HG03460 (cell line): Measurements from ENCODE around the gene INPP4B.
A peak's percentile ranks its signal among the peaks of the same experiment; 100 is the strongest.

Experiments
- ATAC-seq: cut with Tn5 transposase; IDR thresholded peaks from one replicate; pipeline ENCODE4 v1.9.1; 2021; ENCODE audit not compliant: unreplicated experiment

The INPP4B gene

GRCh38 chr4:142164767-142165500 is 681.2 kb downstream of the INPP4B start:
- ATAC-seq: no peak

DNA sequence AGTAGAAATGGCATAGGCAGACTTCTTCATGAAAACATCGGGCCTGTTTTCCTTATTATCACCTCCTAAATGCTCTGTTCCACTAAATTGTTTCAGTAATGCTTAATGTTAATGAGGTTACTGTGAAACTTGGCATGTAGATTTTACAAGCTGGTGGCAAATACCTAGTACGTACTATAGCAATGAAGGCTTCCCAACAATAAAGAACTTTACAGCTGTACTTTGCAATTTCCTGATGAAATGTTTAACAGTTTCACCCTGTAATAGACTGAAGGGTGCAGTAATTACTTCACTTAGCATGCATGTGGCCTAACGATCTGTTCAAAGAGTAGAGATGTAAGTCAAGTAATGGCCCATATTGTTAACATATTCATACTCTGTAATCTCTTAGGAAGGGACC is 685.0 kb downstream of the INPP4B start:
- no peak for ATAC-seq

- no peak for ATAC-seq
Observed at GRCh38 chr4:142160509-142160908, 685.6 kb downstream of the INPP4B start.

DNA sequence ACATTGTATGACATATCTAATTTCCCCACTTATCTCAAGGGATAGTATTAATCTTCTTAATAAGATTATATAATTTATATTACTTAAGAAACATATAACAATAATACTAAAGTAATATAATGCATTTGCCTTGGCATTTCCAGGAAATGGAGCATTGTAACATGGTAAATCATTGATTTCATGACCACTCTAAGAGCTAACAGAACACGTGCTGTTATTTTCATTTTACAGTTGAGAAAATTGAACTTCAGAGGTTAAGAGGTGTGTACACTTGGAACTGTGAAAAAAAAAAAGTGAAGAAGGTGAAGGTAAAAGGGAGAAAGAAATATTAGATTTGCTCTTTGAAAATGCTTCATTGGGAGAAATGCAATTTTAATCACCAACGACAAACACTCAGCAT is 687.1 kb downstream of the INPP4B start:
- no peak for ATAC-seq

GRCh38 chr4:142156256-142156655 is 689.8 kb downstream of the INPP4B start:
- ATAC-seq: no peak

DNA sequence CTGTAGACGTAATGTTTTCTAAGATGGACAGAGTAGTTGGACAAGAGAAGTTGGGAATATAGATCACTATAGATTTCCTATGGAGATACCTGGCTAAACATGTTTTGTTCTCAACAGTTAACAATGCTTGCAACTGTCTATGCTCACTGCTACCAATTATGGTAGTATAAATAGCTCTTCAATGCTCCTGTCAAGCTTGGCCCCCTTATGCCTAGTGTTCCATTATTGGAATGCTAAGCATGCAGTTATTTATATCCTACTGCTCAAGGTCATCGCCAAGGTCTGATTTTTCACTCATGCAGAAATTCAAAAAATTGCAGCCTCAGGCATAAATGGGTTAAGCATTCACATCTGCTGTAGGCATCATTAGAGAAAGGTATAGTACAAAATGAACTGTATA is 690.8 kb downstream of the INPP4B start:
- no peak for ATAC-seq

GRCh38 chr4:142150483-142150882 is 695.6 kb downstream of the INPP4B start:
- no peak for ATAC-seq

- no peak for ATAC-seq
Observed at GRCh38 chr4:142144813-142145212, 701.3 kb downstream of the INPP4B start.

GRCh38 chr4:142142366-142143054 is 703.6 kb downstream of the INPP4B start:
- no peak for ATAC-seq

DNA sequence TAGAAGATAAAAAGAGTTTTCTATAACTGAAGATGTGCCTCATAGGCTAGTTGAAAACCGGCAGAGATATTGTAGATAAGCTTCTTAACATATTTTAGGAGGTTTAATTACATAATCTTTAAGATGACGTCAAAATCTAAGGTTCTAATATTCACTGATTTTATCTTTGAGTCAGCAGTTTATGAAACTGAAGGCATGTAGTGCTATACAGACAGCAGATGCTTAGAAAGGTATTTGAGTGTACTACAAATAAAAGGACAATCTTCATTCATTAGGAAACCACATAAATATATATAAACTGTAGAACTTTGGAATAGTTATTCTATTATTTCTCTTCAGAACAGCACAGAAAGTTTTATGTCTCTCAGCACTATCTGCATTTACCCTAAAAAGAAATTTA is 704.9 kb downstream of the INPP4B start:
- no peak for ATAC-seq

DNA sequence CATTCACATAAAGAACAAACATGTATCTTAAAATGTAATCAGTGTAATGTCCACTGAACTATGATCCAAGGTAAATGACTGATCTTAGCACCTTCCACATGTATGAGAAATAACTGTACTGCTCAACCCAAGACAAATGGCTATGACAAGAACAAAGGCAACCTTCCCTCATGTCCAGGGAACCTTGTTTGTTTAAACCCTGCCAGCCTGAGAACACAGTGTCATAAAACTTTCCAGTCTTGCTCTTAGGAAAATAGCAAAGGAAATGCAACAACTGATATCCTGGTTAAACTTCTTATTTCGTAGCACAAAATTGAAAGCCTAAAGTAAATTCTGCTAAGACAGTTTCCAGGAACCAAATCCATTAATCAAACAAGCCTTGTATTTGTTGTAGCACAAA is 715.4 kb downstream of the INPP4B start:
- ATAC-seq: no peak

- ATAC-seq: no peak
Observed at GRCh38 chr4:142129931-142130330, 716.2 kb downstream of the INPP4B start.

GRCh38 chr4:142129473-142129872 is 716.6 kb downstream of the INPP4B start:
- ATAC-seq: no peak

DNA sequence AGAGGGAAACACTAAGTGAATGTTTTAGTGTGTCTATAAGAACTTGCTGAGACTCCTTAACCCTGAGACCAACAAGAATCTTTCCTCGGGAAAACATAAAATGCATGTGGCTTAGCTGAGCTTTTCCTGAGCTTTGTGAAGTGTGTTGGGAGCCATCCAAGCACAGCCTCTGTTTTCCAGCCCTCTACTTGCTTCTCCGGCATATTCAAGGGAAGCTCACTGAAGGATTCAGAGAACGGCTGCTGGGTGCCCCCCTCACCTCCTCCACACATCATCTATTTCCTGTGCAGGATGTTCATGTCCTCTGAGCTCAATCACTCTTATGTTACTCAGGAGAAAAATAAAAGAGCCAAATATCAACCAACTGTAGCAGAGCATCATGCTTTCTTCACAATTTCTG is 717.6 kb downstream of the INPP4B start:
- no peak for ATAC-seq

DNA sequence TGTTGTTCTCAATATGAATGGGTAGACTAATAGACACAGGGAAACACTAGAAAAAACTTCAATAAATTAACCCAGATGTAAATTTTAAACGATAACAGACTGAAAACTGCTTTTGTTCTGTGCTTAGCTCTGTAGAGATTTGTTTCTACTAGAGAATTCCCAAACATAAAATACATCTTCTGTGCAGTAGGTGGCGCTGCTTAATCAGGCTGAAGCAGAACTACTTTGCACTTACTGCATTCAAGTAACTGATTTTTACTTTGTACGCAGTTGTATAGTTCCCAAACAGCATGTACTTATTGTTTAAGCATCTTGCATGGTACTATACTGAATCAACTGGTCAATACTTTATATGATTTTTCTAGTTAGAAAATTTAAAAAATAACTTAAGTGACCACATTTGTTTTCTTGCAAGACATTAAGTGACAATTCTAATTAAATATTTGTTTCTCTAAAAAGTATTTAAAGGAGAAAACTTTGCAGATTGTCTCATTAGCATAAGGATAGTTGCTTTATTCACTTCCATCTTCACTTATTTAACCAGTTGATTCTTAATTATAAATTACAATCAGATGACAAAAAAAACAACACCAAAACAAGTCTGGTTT is 719.1 kb downstream of the INPP4B start:
- ATAC-seq: peak; percentile 61

- no peak for ATAC-seq
Observed at GRCh38 chr4:142124874-142125273, 721.2 kb downstream of the INPP4B start.

GRCh38 chr4:142121448-142122350 is 724.4 kb downstream of the INPP4B start:
- ATAC-seq: no peak

DNA sequence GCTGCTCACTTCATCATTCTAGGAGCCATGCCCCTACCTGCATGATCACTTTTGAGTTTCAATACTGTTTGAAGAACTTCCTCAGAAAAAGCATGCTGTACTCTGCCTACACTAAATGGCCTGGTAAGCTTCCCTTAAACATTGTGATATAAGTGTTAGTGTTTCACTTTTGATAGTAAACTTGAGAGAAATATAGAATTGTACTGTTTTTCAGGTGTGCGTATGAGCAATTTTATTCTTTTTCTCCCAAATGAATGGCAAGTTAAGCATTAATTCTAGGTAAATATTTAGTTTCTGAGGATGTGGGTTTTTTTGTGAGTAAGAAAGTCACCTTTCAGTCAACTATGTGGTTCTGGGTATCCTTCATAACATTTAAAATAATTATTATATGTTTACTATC is 725.2 kb downstream of the INPP4B start:
- no peak for ATAC-seq

- no peak for ATAC-seq
Observed at GRCh38 chr4:142112451-142112850, 733.6 kb downstream of the INPP4B start.

GRCh38 chr4:142110136-142110535 is 736.0 kb downstream of the INPP4B start:
- ATAC-seq: no peak

DNA sequence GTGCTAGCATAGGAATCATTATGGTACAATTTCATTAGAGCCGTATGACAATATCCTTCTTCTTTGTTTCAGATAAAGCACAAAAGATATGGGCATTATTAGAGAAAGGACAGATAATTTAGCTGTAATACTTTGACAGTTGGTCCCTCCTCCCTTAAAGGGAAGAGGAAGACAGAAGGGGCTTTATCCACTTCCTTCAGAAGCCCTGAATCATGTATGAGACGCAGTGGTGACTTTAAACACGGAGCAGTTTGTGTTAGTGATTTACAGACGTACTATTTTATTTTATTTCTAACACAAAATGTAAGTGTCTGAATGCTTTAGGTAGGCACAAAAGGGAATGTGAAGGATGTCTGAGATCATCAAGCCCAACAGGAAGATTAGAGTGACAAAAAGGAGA is 742.1 kb downstream of the INPP4B start:
- ATAC-seq: no peak
